Activated naive CD8-positive, alpha-beta T cell treated with anti-CD3 and anti-CD28 coated beads, Interleukin-2, amount 50 U/mL, for 24 hours (primary cell): ENCODE results near the gene CCDC71L.

ENCODE experiments used
- ATAC-seq: fragments of 150-1000 bp; cut with Tn5 transposase; one replicate; pipeline ENCODE4 v1.10.0; 2021
- DNase-seq: peaks from one replicate; pipeline ENCODE4 v3.0.0; 2021
- H3K27ac Mint-ChIP-seq: one replicate; pipeline ENCODE4 v1.8.0; 2021; ENCODE audit warnings: mild to moderate bottlenecking, mixed read lengths
- H3K27me3 Mint-ChIP-seq: one replicate; pipeline ENCODE4 v1.8.0; 2021; ENCODE audit warnings: mixed read lengths
- H3K36me3 Mint-ChIP-seq: one replicate; pipeline ENCODE4 v1.8.0; 2021; ENCODE audit warnings: low read depth, mixed read lengths
- H3K4me1 Mint-ChIP-seq: one replicate; pipeline ENCODE4 v1.8.0; 2021; ENCODE audit warnings: mixed read lengths
- H3K4me3 Mint-ChIP-seq: one replicate; pipeline ENCODE4 v1.8.0; 2021; ENCODE audit warnings: mild to moderate bottlenecking, moderate library complexity, mixed read lengths
- H3K9me3 Mint-ChIP-seq: one replicate; pipeline ENCODE4 v1.8.0; 2021; ENCODE audit warnings: mixed read lengths

Gene CCDC71L

DNA sequence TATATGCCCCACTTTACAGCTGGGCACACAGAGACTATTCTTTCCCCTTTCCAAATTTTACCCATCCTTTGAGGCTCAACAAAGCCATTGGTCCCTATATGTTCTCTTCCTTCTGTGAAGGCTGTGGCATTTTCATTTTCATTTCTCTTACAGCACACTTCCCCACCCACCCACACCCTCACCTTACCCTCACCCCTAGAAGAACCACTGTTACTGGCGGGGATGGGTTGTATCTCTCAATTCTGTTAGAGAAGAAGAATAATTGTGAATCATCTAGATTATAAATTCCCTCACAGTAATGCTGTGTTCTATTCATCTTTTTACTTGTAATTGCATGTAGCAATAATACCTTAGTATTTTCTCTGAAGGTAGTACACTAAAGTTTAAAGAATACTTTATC lies 10.2 kb upstream of the CCDC71L start:
- ATAC-seq, result no peak
- H3K9me3 Mint-ChIP-seq, result peaks cover 4% of the 10 kb centered on the region
- H3K36me3 Mint-ChIP-seq, result no peaks in the 10 kb centered on the region
- H3K4me3 Mint-ChIP-seq, result no peak overlapping the region
- H3K4me1 Mint-ChIP-seq, result peaks cover 8% of the 10 kb centered on the region
- no peaks in the 10 kb centered on the region for H3K27me3 Mint-ChIP-seq
- DNase-seq, result no peak
- no peak overlapping the region for H3K27ac Mint-ChIP-seq

- no peak overlapping the region for H3K4me3 Mint-ChIP-seq
- no peak for DNase-seq
- H3K9me3 Mint-ChIP-seq, result peaks cover 10% of the 10 kb centered on the region
- H3K27me3 Mint-ChIP-seq, result no peaks in the 10 kb centered on the region
- H3K27ac Mint-ChIP-seq, result no peak overlapping the region
- H3K4me1 Mint-ChIP-seq, result peaks cover 8% of the 10 kb centered on the region
- no peak for ATAC-seq
- no peaks in the 10 kb centered on the region for H3K36me3 Mint-ChIP-seq
These were observed 8.0 kb upstream of the CCDC71L start for GRCh38 chr7:106668861-106669524.

GRCh38 chr7:106666353-106666752 lies 5.4 kb upstream of the CCDC71L start:
- DNase-seq, result no peak
- Mint-ChIP-seq H3K36me3 (no peaks in the 10 kb centered on the region), H3K4me3 (no peak overlapping the region), H3K27ac (no peak overlapping the region), H3K4me1 (peaks cover 10% of the 10 kb centered on the region), H3K9me3 (peaks cover 9% of the 10 kb centered on the region), H3K27me3 (no peaks in the 10 kb centered on the region)
- no peak for ATAC-seq

GRCh38 chr7:106664343-106664742 lies 3.4 kb upstream of the CCDC71L start:
- H3K9me3 Mint-ChIP-seq, result peaks cover 13% of the 10 kb centered on the region
- peaks cover 3% of the 10 kb centered on the region for H3K36me3 Mint-ChIP-seq
- DNase-seq (no peak), ATAC-seq (no peak)
- H3K27me3 Mint-ChIP-seq, result peaks cover 2% of the 10 kb centered on the region
- no peak overlapping the region for H3K4me3 Mint-ChIP-seq
- H3K4me1 Mint-ChIP-seq, result peaks cover 11% of the 10 kb centered on the region
- H3K27ac Mint-ChIP-seq, result no peak overlapping the region

DNA sequence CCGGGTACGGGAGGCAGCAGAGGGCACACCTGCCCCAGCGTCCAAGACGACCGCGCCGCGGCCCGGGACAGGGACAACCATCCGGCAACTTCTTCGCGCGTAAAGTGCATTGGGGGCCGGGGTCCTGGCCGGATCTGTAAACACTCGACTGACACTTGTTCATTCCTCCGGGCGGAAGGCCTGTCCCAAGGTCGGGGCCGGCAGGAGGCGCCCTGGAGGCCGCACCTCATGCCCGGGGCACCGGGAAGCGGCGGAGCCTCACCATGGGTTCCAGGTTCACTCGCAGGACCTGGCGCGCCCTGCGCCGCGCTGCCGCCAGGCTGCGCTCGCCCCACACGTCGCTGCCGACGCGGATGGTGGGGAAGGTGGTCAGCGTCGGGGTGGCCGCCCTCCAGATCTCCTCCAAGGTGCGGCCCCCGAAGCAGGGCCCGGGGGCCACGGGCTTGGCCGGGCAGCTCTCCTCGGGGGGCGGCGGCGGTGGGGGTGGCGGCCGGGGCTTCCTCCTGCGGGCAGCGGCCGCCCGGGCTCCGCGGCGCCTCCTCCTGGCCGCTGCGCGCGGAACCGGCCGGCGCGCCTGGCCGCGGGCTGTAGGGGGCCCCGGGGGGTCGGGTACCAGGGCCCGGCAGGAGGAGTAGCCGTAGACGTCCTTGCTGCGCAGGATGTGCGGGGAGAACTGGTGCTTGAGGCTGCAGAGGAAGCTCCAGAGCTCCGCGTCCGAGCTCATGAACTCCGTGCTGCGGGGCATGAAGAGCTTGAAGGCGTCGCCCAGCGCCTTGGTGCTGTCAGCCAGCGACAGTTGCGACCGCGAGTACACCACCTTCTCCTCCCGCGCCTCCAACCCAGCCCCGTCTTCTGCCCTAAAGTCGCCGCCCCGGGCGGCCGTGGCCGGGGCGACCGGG lies 746 bp downstream of the CCDC71L start:
- H3K4me3 Mint-ChIP-seq, result peak overlapping the region; percentile 93
- peak overlapping the region; percentile 89 for H3K27ac Mint-ChIP-seq
- H3K27me3 Mint-ChIP-seq, result peaks cover 2% of the 10 kb centered on the region
- peak; percentile 74 for ATAC-seq
- H3K36me3 Mint-ChIP-seq, result peaks cover 6% of the 10 kb centered on the region
- DNase-seq, result peak; percentile 86
- peaks cover 7% of the 10 kb centered on the region for H3K9me3 Mint-ChIP-seq
- peaks cover 33% of the 10 kb centered on the region for H3K4me1 Mint-ChIP-seq

DNA sequence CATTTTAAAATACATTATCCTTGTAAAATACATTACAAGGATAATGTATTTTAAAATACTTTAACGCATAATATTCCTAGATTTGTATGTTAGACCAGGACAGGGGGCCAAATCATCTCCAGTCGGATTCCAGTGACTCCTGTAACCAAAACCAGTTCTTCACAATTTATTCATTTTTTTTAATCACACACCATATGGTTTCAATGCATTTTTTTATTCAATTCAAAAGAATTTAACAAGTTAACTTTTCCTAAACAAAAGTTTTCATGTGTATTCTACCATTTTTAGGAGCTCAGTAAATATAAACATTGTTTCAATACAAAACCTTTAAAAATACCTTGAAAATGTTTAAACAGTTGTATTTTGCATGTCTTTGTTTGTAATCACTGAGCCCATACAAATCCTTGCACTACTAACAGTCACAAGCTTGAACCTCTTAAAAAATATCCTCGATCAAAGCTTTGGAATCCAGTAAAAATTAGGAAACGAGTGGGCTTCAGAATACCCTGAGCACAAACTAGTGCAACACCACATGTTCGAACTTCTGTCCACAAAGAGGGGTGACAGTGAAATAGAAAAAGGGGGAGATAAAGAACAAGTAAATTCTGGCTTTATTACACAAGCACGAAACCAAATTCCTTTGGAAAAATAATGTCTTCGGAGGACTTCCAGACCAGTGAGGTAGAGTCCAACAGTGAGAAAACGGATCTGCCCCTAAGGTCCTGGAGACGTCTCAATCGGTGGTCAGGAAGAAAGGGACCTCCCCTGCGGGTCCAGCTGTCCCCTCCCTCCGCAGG lies 1.6 kb downstream of the CCDC71L start:
- peak overlapping the region; percentile 89 for H3K27ac Mint-ChIP-seq
- peaks cover 6% of the 10 kb centered on the region for H3K36me3 Mint-ChIP-seq
- ATAC-seq (no peak), DNase-seq (no peak)
- peak overlapping the region; percentile 93 for H3K4me3 Mint-ChIP-seq
- peaks cover 35% of the 10 kb centered on the region for H3K4me1 Mint-ChIP-seq
- H3K27me3 Mint-ChIP-seq, result peaks cover 2% of the 10 kb centered on the region
- H3K9me3 Mint-ChIP-seq, result peaks cover 7% of the 10 kb centered on the region

- H3K27ac Mint-ChIP-seq, result peak overlapping the region; percentile 89
- ATAC-seq (no peak), DNase-seq (no peak)
- H3K27me3 Mint-ChIP-seq, result peaks cover 3% of the 10 kb centered on the region
- H3K9me3 Mint-ChIP-seq, result peaks cover 7% of the 10 kb centered on the region
- peaks cover 35% of the 10 kb centered on the region for H3K4me1 Mint-ChIP-seq
- H3K36me3 Mint-ChIP-seq, result peaks cover 6% of the 10 kb centered on the region
- H3K4me3 Mint-ChIP-seq, result peak overlapping the region; percentile 93
These were observed 2.4 kb downstream of the CCDC71L start for GRCh38 chr7:106658316-106659165.

DNA sequence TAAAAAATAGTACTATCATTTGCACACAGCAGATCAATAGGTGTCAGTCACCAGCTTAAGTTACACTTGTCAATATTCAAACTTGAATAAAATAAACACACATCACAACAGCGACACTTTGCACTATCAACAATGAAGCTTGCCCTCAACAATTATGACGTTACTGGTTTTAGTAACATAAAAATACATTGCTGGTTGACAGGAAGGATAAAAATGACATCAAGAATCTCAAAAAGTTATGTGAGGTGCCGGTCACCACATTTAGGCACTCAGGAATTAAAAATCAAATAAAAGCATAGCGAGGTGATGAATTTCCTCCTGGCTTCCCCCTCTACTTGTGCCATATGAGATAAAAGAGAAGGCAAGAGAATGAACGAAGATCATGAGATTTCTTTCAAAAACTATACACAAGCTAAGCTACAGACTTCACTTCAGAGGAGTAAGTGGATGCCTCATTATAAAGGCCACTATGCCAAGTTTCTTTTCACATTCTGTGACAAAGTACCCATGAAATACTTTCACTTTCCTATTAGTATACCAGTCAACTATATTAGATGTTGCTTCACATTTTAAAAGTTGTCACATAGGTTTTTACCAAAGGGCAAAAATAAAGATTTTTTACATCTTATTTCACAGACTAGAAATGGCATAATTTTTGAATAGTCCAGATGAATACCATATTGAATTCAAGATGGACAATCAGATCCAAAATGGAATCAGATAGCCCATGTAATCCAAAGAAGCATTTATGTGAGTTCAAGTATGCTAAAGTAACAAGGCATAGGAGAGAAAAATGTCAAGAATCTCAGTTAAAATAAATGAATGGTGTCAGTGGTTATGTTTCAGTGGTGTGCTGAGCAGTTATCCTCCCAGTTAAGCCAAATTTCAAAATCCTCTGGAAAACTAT lies 3.6 kb downstream of the CCDC71L start:
- Mint-ChIP-seq H3K36me3 (peaks cover 6% of the 10 kb centered on the region), H3K27me3 (peaks cover 4% of the 10 kb centered on the region), H3K4me1 (peaks cover 35% of the 10 kb centered on the region), H3K27ac (peak overlapping the region; percentile 68), H3K9me3 (peaks cover 7% of the 10 kb centered on the region), H3K4me3 (peak overlapping the region; percentile 55)
- DNase-seq (no peak), ATAC-seq (no peak)

DNA sequence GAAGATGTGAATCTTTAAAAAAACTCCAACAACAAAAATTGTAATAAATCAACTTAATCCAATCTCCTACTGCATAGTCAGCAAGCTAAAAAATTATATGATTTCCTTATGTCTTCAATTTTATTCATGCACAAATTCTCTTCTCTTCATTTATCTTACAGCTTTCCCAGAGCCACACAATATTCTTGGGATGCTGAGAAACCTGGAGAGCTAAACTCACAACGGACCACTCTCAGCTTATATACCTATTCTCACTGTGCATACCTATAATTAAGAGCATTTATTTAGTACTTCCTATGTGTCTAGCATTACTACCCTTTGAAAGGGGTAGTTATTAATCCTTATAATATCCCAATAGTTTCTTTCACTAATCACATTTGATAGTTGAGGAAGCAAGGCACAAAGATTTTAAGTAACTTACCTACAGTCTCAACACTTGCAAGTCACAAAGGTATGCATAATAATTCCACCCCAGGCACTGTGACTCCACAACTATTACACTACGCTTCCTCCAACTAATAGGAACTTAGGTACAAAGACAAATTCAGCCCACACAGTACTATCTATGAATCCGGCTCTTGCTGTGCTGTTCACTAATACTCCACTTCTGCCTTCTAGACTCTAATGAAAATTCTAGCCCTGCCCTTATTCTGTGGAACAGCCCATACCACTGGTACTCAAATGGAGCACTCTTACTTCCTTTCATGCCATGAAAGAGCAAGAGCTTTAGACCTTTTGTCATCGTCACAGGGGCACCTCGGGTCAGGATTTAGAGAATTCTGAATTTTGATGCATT lies 5.1 kb downstream of the CCDC71L start:
- Mint-ChIP-seq H3K27ac (no peak overlapping the region), H3K4me3 (no peak overlapping the region), H3K9me3 (no peaks in the 10 kb centered on the region), H3K27me3 (peaks cover 2% of the 10 kb centered on the region), H3K4me1 (peaks cover 26% of the 10 kb centered on the region), H3K36me3 (peaks cover 3% of the 10 kb centered on the region)
- DNase-seq (no peak), ATAC-seq (no peak)

- peaks cover 5% of the 10 kb centered on the region for H3K27me3 Mint-ChIP-seq
These were observed 7.5 kb downstream of the CCDC71L start for GRCh38 chr7:106653488-106653887.

GRCh38 chr7:106652909-106653308 lies 8.0 kb downstream of the CCDC71L start:
- H3K4me1 Mint-ChIP-seq, result peaks cover 10% of the 10 kb centered on the region
- no peak overlapping the region for H3K4me3 Mint-ChIP-seq
- DNase-seq (no peak), ATAC-seq (no peak)
- H3K27ac Mint-ChIP-seq, result no peak overlapping the region
- H3K9me3 Mint-ChIP-seq, result no peaks in the 10 kb centered on the region
- peaks cover 3% of the 10 kb centered on the region for H3K36me3 Mint-ChIP-seq
- H3K27me3 Mint-ChIP-seq, result peaks cover 5% of the 10 kb centered on the region

More at GRCh38 chr7:106653488-106653887, 7.5 kb downstream of the CCDC71L start:
- Mint-ChIP-seq H3K36me3 (peaks cover 3% of the 10 kb centered on the region), H3K4me1 (peaks cover 15% of the 10 kb centered on the region), H3K9me3 (no peaks in the 10 kb centered on the region), H3K4me3 (no peak overlapping the region), H3K27ac (no peak overlapping the region)
- DNase-seq, result no peak
- no peak for ATAC-seq

DNA sequence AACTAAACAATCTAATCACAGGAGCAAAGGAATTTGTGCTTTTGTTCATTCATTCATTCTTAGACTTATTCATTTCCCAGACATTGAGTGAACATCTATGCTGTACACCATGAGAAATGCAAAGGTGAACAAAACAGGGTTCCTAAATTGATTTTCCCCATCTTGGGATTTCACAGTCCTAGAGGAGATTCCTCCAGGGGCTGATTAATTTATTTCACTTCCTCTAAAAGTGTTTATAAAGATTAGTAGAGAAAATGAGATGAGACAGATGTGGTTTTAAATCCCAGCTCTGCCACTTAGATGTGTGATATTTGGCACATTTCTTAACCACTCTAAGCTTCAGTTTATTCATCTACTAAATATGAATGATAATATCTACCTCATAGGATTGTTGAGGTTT lies 8.9 kb downstream of the CCDC71L start:
- no peak for ATAC-seq
- no peak overlapping the region for H3K27ac Mint-ChIP-seq
- peaks cover 5% of the 10 kb centered on the region for H3K27me3 Mint-ChIP-seq
- DNase-seq, result no peak
- peaks cover 4% of the 10 kb centered on the region for H3K4me1 Mint-ChIP-seq
- no peaks in the 10 kb centered on the region for H3K36me3 Mint-ChIP-seq
- H3K9me3 Mint-ChIP-seq, result no peaks in the 10 kb centered on the region
- H3K4me3 Mint-ChIP-seq, result no peak overlapping the region
